Osteoblast (primary cell): ENCODE data around the gene ZMAT5. TPM values are rescaled to one million over a fixed set of nuclear protein-coding genes. Genes with fewer than 3 reads are reported as not detected.

ENCODE experiments used
- DNase-seq: peaks from one replicate; pipeline ENCODE4 v3.0.0; 2011; ENCODE audit warnings: low spot score, mixed read lengths; ENCODE audit not compliant: insufficient read length; ENCODE audit errors: missing footprints
- H2AFZ ChIP-seq: 2 replicates; pipeline ENCODE4 v1.6.0; 2011; ENCODE audit warnings: mild to moderate bottlenecking, low read length
- H3K27ac ChIP-seq: 2 replicates; pipeline ENCODE4 v1.5.1; 2011; ENCODE audit warnings: mild to moderate bottlenecking, low read depth, low read length, moderate library complexity
- H3K27me3 ChIP-seq: 2 replicates; pipeline ENCODE4 v1.6.0; 2012; ENCODE audit warnings: mild to moderate bottlenecking, control low read depth, inconsistent platforms, low read length, moderate library complexity; ENCODE audit not compliant: insufficient read depth
- H3K36me3 ChIP-seq: 2 replicates; pipeline ENCODE4 v1.5.1; 2011; ENCODE audit warnings: mild to moderate bottlenecking, low read length, control low read depth, moderate library complexity; ENCODE audit not compliant: insufficient read depth
- H3K4me1 ChIP-seq: 2 replicates; pipeline ENCODE4 v1.5.1; 2011; ENCODE audit warnings: mild to moderate bottlenecking, low read length, control low read depth, moderate library complexity; ENCODE audit not compliant: insufficient read depth
- H3K4me2 ChIP-seq: 2 replicates; pipeline ENCODE4 v1.6.0; 2011; ENCODE audit warnings: mild to moderate bottlenecking, low read length; ENCODE audit not compliant: insufficient read depth
- H3K4me3 ChIP-seq: fragments of 200-600 bp; sonication (generic); 3 replicates; pipeline ENCODE4 v1.5.1; 2012; ENCODE audit warnings: mild to moderate bottlenecking, low read length, inconsistent platforms; ENCODE audit not compliant: insufficient read depth
- H3K79me2 ChIP-seq: 2 replicates; pipeline ENCODE4 v1.6.0; 2012; ENCODE audit warnings: mild to moderate bottlenecking, low read length, control low read depth, inconsistent platforms; ENCODE audit not compliant: insufficient read depth
- H3K9me3 ChIP-seq: 2 replicates; pipeline ENCODE4 v1.5.1; 2011; ENCODE audit warnings: low read depth, low read length, control low read depth
- H4K20me1 ChIP-seq: 2 replicates; pipeline ENCODE4 v1.6.0; 2012; ENCODE audit warnings: mild to moderate bottlenecking, low read length, control low read depth; ENCODE audit not compliant: insufficient read depth
- total RNA-seq: library from RNA; depleted of rRNA; stranded (reverse); fragments of >200 nt; gene quantifications from 2 replicates; pipeline ENCODE4 v1.2.3, GENCODE V29; 2012
- TF ChIP-seq, protein P1 (sequence below): IDR thresholded peaks from 2 replicates; pipeline ENCODE4 v1.5.1; 2011; ENCODE audit warnings: mild to moderate bottlenecking, low read depth, low read length, moderate library complexity; ENCODE audit errors: extremely low read depth

Gene ZMAT5
- total RNA-seq, 1 donor, result 15.6 TPM

DNA sequence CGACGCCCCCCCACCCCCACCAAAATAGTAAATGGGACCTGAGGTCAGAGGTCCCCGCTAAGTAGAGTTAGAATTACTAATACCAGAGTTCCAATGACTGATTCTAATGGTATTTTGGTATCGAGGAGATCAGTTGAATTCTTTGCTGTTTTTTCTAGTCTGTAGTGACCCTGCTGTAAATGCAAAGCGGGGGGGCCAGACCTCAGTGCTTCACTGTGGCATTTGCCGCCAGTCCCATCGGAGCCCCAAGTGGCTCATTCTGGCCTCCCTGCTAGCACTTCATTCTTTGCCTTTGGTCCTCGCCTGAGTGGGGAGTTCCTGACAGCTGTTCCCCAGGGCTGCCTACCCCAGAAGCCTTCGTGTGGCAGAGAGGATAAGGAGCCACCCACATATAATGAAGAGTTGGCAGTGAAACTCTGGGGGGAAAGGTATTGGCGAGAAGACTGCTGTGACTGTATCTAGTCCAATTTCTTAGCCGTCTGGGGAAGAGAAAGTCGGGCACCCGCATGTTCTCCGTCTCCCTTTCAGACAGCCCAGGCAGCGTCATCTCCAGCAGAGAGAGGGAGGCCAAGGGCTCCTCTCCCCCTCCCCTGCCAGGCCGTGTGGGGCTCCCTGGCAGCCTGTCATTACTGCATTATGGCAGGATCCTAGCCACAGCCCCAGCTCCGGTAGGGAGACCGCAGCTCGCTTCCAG lies 66.5 kb downstream of the ZMAT5 start:
- peaks cover 12% of the 10 kb centered on the region for H3K36me3 ChIP-seq
- H3K4me2 ChIP-seq, result peak overlapping the region; percentile 66
- peaks cover 23% of the 10 kb centered on the region for H3K4me1 ChIP-seq
- no peak overlapping the region for H3K27ac ChIP-seq
- DNase-seq, result peak; percentile 93
- peaks cover 13% of the 10 kb centered on the region for H3K27me3 ChIP-seq
- H3K79me2 ChIP-seq, result no peaks in the 10 kb centered on the region
- H3K4me3 ChIP-seq, result peak overlapping the region; percentile 34
- H3K9me3 ChIP-seq, result no peaks in the 10 kb centered on the region
- peaks cover 9% of the 10 kb centered on the region for H4K20me1 ChIP-seq
- H2AFZ ChIP-seq, result no peak overlapping the region
- TF ChIP-seq, protein P1, sequence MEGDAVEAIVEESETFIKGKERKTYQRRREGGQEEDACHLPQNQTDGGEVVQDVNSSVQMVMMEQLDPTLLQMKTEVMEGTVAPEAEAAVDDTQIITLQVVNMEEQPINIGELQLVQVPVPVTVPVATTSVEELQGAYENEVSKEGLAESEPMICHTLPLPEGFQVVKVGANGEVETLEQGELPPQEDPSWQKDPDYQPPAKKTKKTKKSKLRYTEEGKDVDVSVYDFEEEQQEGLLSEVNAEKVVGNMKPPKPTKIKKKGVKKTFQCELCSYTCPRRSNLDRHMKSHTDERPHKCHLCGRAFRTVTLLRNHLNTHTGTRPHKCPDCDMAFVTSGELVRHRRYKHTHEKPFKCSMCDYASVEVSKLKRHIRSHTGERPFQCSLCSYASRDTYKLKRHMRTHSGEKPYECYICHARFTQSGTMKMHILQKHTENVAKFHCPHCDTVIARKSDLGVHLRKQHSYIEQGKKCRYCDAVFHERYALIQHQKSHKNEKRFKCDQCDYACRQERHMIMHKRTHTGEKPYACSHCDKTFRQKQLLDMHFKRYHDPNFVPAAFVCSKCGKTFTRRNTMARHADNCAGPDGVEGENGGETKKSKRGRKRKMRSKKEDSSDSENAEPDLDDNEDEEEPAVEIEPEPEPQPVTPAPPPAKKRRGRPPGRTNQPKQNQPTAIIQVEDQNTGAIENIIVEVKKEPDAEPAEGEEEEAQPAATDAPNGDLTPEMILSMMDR, result no peak

DNA sequence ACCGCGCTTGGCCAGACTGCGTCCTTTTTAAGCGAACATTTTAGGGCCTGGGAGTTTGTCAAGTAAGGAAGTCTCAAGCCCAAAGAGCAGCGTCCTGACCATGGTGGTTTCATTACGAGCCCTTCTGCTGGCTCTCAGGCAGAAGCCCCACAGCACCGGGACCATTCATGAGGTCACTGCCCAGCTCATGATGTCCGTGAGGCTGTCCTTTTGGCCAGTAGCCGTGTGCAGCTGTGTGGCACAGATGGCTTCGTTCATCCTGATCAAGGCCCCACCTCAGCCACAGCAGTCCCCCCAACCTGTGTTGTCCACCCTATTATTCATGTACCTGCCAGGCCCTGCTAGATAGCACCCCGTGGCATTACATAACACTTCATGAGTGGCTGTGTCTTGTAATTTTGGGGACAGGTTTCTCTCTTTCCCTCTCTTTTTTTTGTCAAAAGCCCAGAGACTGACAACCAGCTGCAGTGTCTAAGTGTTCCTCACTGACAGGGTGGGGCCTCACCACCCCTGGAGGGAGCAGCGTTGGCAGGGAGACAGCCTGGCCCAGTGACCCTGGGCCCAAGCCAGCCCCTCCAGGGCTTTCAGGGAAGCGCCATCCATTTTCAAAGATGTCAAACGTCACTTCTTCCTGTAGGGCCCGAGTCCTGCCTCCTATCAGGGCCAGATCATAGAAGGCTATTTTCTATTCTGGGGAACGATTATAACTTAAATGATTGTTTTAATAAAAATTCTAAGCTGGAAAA lies 68.8 kb downstream of the ZMAT5 start:
- peaks cover 4% of the 10 kb centered on the region for H3K27me3 ChIP-seq
- H3K4me3 ChIP-seq, result no peak overlapping the region
- H3K9me3 ChIP-seq, result no peaks in the 10 kb centered on the region
- H3K4me1 ChIP-seq, result peaks cover 18% of the 10 kb centered on the region
- peaks cover 17% of the 10 kb centered on the region for H3K36me3 ChIP-seq
- H3K4me2 ChIP-seq, result no peak overlapping the region
- H2AFZ ChIP-seq, result no peak overlapping the region
- peaks cover 9% of the 10 kb centered on the region for H4K20me1 ChIP-seq
- H3K79me2 ChIP-seq, result no peaks in the 10 kb centered on the region
- H3K27ac ChIP-seq, result no peak overlapping the region
- TF ChIP-seq, protein P1, result no peak
- DNase-seq, result peak; percentile 43

DNA sequence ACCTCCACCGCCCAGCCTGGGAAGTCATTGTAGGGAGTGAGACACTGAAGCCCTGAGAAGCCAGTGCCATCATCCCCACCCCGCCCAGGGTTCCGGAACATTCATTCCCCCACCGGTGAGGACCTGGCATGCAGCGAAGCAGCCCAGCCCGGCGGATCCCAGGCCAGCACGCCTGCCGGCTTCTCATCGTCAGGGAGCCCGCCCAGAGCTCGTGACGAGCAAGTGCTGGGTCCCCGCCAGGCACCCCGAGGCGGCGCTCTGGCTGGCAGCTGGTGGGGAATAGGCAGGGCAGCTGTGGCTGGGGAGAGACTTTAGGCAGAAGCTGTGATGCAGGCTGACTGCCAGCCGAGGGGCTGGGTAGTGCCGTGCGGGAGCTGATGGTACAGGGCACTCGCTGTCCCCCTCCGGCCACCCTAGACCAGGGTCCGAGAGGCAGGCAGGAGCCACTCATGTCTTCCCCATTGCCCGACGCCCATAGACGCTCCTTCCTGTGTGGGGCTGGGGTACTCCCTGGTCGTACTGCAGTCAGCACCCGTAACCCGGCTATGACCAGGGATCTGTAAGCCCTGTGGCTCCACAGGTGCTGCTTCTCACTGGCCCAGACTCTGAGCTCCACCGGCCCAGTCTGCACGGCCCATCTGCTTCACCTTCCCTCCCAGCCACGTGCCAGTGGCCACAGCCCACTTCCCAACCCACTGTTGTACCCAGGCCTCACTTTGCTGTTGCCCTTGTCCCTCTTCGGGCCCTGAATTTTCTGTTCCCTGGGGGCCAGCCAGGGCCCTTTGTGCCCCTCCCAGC lies 71.5 kb downstream of the ZMAT5 start:
- Histone ChIP-seq H3K4me3 (no peak overlapping the region), H3K4me1 (peaks cover 7% of the 10 kb centered on the region), H3K9me3 (no peaks in the 10 kb centered on the region), H4K20me1 (peaks cover 20% of the 10 kb centered on the region), H2AFZ (no peak overlapping the region), H3K27me3 (no peaks in the 10 kb centered on the region), H3K27ac (no peak overlapping the region), H3K4me2 (no peak overlapping the region), H3K79me2 (peaks cover 2% of the 10 kb centered on the region), H3K36me3 (peaks cover 35% of the 10 kb centered on the region)
- TF ChIP-seq, protein P1, result no peak
- DNase-seq, result no peak

DNA sequence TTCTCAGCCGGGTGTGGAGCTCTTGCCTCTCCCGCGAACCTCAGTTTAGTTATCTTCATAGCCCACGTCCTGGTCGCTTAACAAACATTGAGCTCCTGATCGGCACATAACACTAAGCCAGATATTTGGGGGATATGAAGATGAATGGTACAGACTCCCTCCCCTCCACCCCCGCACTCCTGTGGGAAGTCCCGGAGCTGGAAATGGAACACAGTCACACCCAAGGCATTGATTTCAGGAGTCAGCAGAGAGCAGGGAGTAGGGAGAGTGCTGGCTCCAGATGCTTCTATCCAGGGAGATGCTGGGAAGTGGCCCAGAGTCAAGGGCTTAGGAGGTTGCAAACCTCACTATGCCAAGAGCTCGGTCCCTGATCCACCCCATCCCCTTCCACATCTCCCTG lies 73.1 kb downstream of the ZMAT5 start:
- Histone ChIP-seq H3K4me3 (no peak overlapping the region), H3K36me3 (peaks cover 35% of the 10 kb centered on the region), H4K20me1 (peaks cover 31% of the 10 kb centered on the region), H3K79me2 (peaks cover 2% of the 10 kb centered on the region), H2AFZ (no peak overlapping the region), H3K27me3 (no peaks in the 10 kb centered on the region), H3K4me2 (no peak overlapping the region), H3K27ac (no peak overlapping the region), H3K9me3 (no peaks in the 10 kb centered on the region), H3K4me1 (peaks cover 3% of the 10 kb centered on the region)
- DNase-seq, result no peak
- TF ChIP-seq, protein P1, result no peak
